Psoas muscle (tissue), 8 donors: ENCODE measurements around the gene PIAS1. TPM values are rescaled to one million over a fixed set of nuclear protein-coding genes. Genes with fewer than 3 reads are reported as not detected.

Experiments used
- ATAC-seq, 4 donors: fragments of 200-7000 bp; cut with Tn5 transposase; one replicate each; pipeline ENCODE4 v1.9.1; 2020; ENCODE audit warnings: moderate library complexity in 3 of 4, mild to moderate bottlenecking in 2 of 4
- DNase-seq, 2 donors: peaks; one replicate each; pipeline ENCODE4 v3.0.0-alpha.2; 2020
- H3K27ac ChIP-seq: fragments of 200-600 bp; one replicate; pipeline ENCODE4 v1.8.0; 2022
- H3K27me3 ChIP-seq, 3 donors: fragments of 200-600 bp in 1 of 3; one replicate each; pipeline versions ENCODE4 v1.6.1 to v1.8.0; 2013 to 2022; ENCODE audit warnings: low read length in 2 of 3, mild to moderate bottlenecking in 2 of 3, moderate library complexity in 1 of 3; ENCODE audit not compliant: insufficient read depth in 3 of 3
- H3K36me3 ChIP-seq, 2 donors: fragments of 200-600 bp in 1 of 2; one replicate each; pipeline versions ENCODE4 v1.6.1 to v1.8.0; 2013 to 2022; ENCODE audit warnings: low read depth in 1 of 2, mild to moderate bottlenecking in 1 of 2, moderate library complexity in 1 of 2; ENCODE audit not compliant: insufficient read depth in 1 of 2
- H3K4me1 ChIP-seq: fragments of 200-600 bp; one replicate; pipeline ENCODE4 v1.8.0; 2022
- H3K4me3 ChIP-seq: fragments of 200-600 bp; one replicate; pipeline ENCODE4 v1.8.0; 2022; ENCODE audit warnings: mild to moderate bottlenecking
- H3K9me3 ChIP-seq: fragments of 200-600 bp; one replicate; pipeline ENCODE4 v1.8.0; 2022
- whole genome bisulfite sequencing, 3 donors: extraction: QIAGEN DNeasy Blood & Tissue Kit; methylation state at CpG; one replicate each; pipeline versions ENCODE4 v1.1.6 to v1.1.7; 2013; 5-methylcytosine and 5-hydroxymethylcytosine counted together
- intact Hi-C, 2 donors: fragments of 100-400 bp; cut with DNase I; formaldehyde crosslinking; loops; one replicate each; pipeline versions ENCODE4 v1.11.0 to v1.14.2; 2022
- polyA plus RNA-seq, 3 donors: library from polyadenylated mRNA; stranded (reverse); fragments of 200-250 nt; gene quantifications; one replicate each; pipeline ENCODE4 v1.2.3, GENCODE V29; 2013
- total RNA-seq, 4 donors: library from RNA; stranded (reverse); fragmentation: NEBNext Ultra II Directional in 2 of 4; extraction: Animal tissue kit (Norgen Biotek cat#: 25700) in 2 of 4; gene quantifications; one replicate each; pipeline versions ENCODE4 v1.2.1 to v1.2.4, GENCODE V29; 2021 to 2023
- TF ChIP-seq, protein P1 (sequence below): fragments of 200-600 bp; IDR thresholded peaks from one replicate; pipeline ENCODE4 v1.8.0; 2022; ENCODE audit warnings: antibody characterized with exemption
- donor health status: healthy with polysubstance abuse.
- donor health status: DM: no; HTN: no; CAD: no; lungs with moderate emphysema.
- donor health status: Bipolar disorder and iron deficiency.
- donor health status: healthy.
- donor health status: DM: yes; HTN: yes; CAD: no.
- donor health status: DM: no; HTN: no; CAD: no.
- donor health status: DM: no; HTN: no; CAD: no.
- donor health status: DM: yes; HTN: yes; CAD: no.

PIAS1 gene
- total and polyA plus RNA-seq, 7 donors, result 4.4 to 28.7 (median 18.2) TPM

DNA sequence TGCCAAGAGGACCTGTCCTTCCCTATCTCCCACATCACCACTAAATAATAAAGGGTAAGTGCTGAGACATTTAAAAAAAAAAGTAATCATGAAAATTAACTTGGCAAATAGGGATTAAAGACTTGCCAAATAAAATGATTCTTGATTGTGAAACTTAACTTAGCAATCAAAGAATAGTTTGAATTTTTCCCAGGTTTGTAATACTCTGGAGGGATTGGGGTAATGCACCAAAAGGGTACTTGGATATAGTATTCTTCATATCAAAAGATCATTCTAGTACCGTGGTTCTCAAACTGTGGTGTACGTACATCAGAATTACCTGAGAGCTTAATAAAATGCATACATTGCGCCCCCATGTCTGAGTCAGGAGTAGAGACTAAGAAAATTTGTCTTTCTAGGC, 122.5 kb downstream of the PIAS1 start:
- TF ChIP-seq, protein P1, sequence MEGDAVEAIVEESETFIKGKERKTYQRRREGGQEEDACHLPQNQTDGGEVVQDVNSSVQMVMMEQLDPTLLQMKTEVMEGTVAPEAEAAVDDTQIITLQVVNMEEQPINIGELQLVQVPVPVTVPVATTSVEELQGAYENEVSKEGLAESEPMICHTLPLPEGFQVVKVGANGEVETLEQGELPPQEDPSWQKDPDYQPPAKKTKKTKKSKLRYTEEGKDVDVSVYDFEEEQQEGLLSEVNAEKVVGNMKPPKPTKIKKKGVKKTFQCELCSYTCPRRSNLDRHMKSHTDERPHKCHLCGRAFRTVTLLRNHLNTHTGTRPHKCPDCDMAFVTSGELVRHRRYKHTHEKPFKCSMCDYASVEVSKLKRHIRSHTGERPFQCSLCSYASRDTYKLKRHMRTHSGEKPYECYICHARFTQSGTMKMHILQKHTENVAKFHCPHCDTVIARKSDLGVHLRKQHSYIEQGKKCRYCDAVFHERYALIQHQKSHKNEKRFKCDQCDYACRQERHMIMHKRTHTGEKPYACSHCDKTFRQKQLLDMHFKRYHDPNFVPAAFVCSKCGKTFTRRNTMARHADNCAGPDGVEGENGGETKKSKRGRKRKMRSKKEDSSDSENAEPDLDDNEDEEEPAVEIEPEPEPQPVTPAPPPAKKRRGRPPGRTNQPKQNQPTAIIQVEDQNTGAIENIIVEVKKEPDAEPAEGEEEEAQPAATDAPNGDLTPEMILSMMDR, result no peak
- intact Hi-C loops, result no loop called here
- WGBS, 3 donors, result 93 to 98% (median 94%) methylated on average over 3 of the region's 3 CpGs
- H3K27me3 ChIP-seq, result no peaks in the 10 kb centered on the region
- no peak overlapping the region for H3K4me3 ChIP-seq
- ATAC-seq (no peak), DNase-seq (no peak)
- peaks cover 4 to 57% of the 10 kb centered on the region in 2 donors for H3K36me3 ChIP-seq
- no peaks in the 10 kb centered on the region for H3K9me3 ChIP-seq
- no peaks in the 10 kb centered on the region for H3K4me1 ChIP-seq
- H3K27ac ChIP-seq, result no peak overlapping the region

DNA sequence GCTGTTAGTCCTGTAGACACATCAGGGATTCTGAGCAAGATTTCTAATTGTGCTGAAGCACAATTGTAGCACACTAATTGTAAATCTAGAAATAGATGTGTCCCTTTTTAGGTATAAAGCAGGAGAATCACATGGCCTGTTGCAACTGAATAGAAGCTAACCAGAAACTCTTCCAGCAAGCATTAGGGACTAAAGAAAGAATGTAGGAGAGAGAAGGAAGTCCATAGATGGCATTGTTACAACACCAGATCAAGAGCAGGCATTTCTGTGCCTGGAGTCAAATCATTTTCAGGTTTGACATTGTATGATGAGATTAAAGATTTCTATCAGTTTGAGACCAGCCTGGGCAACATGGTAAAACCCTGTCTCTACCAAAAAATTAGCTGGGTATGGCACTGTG, 123.6 kb downstream of the PIAS1 start:
- ATAC-seq (no peak), DNase-seq (no peak)
- no peaks in the 10 kb centered on the region for H3K9me3 ChIP-seq
- no peaks in the 10 kb centered on the region for H3K27me3 ChIP-seq
- H3K4me3 ChIP-seq, result no peak overlapping the region
- intact Hi-C loops, result no loop called here
- no peaks in the 10 kb centered on the region for H3K4me1 ChIP-seq
- H3K36me3 ChIP-seq, result peaks cover 4 to 66% of the 10 kb centered on the region in 2 donors
- TF ChIP-seq, protein P1, result no peak
- H3K27ac ChIP-seq, result no peak overlapping the region

DNA sequence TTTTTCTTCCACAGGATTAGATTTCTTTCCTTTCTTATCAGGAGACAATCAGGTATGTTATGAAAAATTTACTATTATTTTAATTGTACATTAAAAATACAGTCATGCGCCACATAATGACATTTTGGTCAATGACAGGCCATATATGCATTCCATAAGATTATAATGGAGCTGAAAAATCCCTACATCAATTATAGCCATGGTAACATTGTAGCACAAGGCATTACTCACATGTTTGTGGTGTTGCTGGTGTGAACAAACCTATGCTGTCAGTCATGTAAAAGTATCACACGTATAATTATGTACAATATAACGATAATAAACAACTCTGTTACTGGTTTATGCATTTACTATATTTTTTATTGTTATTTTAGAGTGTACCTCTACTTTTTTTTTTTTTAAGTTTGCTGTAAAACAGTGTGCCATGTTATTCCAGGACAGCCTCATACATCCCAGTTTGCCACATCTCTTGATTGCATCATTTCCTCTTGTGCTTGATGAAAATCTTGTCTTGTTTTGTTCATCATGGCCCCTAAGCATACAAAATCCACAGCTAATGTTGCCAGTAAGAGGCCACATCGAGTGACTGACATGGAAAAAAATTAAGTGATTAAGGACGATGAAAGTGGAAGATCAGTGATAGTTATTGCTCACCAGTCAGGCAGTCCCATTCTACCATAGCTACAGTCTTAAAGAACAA, 129.7 kb downstream of the PIAS1 start:
- H3K4me1 ChIP-seq, result peaks cover 26% of the 10 kb centered on the region
- peaks cover 7 to 46% of the 10 kb centered on the region in 2 donors for H3K36me3 ChIP-seq
- TF ChIP-seq, protein P1, result no peak
- WGBS, 3 donors, result 90 to 93% (median 90%) methylated on average over 5 of the region's 5 CpGs
- no peak overlapping the region for H3K4me3 ChIP-seq
- DNase-seq, result no peak
- intact Hi-C loops, result no loop called here
- H3K27me3 ChIP-seq, result no peaks in the 10 kb centered on the region
- H3K27ac ChIP-seq, result no peak overlapping the region
- ATAC-seq, result no peak
- no peaks in the 10 kb centered on the region for H3K9me3 ChIP-seq

DNA sequence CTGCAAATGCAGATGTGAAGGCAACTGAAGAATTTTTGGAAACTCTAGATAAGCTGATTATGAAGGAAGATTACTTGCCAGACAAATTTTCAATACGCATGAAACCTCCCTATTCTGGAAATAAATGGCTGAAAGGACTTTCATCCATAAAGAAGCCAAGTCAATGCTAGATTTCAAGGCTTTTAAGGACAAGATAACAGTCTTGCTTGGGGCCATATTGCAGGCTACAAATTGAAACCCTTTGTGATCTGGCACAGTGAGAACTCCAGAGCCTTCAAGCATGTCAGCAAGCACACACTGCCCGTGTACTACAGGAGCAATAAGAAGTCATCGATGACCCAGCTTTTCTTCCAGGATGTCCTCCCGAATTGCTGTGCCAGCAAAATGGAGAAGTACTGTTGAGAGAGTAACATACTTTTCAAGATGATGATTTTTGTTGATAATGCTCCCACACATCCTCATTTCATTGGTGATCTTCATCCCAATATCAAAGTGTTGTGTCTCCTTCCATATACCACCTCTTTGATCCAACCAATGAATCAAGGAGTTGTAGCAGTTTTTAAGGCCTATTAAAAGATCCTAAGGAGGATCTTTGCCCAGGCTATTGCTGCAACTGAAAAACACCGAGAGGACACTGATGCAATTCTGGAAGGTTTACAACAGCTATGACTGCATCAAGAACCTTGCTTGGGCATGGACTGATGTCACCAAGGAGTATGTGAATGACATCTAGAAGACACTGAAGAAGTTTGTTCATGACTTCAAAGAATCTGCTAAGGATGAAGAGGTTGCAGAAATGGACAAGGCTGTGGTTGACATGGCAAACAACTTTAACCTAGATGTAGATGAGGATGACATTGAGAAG, 130.7 kb downstream of the PIAS1 start:
- H3K27me3 ChIP-seq, result no peaks in the 10 kb centered on the region
- no peak overlapping the region for H3K27ac ChIP-seq
- H3K4me1 ChIP-seq, result peaks cover 35% of the 10 kb centered on the region
- TF ChIP-seq, protein P1, result no peak
- DNase-seq (no peak), ATAC-seq (peak in 2 of 4 donors; percentile 60 to 69)
- peaks cover 7 to 46% of the 10 kb centered on the region in 2 donors for H3K36me3 ChIP-seq
- no peak overlapping the region for H3K4me3 ChIP-seq
- H3K9me3 ChIP-seq, result no peaks in the 10 kb centered on the region
- WGBS, 3 donors, result 75 to 85% (median 78%) methylated on average over 5 of the region's 5 CpGs
- intact Hi-C loops, result no loop called here
